ENCODE results near the gene HSF2BP.

DNA sequence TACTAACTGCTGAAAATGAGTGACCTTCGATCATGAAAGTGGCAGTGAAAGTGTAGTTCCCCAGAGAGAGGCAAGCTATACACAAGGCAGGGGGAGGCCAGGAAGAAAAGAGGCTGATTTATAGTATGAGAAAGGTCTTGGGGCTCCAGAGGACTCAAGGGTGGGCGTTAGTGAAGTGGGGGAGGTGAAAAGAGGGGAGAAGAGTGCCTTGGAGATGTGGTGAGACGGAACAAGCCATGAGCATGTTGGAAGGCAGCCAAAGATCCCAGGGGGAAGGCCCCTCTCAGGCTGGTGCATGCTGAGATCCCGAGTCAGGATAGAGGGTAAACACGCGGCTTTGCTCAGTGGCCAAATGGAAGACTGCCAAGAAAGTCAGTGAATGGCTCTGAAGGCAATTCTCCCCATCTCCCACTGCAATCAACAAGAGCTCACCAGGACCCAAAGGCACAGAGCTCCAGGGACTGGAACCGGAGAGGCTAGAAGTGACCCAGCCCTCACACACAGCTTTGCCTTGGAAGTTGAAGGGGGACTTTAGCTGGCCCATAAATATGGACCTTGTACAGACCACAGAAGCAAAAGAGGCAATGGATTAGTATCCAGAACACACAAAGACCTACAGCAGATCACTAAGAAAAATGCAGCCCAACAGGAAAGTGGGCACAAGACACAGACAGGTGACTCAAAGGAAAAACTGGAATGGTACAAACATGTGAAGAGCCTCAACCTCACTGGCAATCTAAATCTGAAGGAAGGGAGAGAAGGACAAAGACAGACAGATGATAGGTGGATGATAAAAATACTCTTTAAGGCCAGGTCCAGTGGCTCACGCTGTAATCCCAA is 49.6 kb downstream of the HSF2BP start:
- TF ChIP-seq POLR2A (IDR thresholded peaks at IDR 0.05), result no peak
- TF ChIP-seq, protein P1, sequence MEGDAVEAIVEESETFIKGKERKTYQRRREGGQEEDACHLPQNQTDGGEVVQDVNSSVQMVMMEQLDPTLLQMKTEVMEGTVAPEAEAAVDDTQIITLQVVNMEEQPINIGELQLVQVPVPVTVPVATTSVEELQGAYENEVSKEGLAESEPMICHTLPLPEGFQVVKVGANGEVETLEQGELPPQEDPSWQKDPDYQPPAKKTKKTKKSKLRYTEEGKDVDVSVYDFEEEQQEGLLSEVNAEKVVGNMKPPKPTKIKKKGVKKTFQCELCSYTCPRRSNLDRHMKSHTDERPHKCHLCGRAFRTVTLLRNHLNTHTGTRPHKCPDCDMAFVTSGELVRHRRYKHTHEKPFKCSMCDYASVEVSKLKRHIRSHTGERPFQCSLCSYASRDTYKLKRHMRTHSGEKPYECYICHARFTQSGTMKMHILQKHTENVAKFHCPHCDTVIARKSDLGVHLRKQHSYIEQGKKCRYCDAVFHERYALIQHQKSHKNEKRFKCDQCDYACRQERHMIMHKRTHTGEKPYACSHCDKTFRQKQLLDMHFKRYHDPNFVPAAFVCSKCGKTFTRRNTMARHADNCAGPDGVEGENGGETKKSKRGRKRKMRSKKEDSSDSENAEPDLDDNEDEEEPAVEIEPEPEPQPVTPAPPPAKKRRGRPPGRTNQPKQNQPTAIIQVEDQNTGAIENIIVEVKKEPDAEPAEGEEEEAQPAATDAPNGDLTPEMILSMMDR (IDR thresholded peaks at IDR 0.05), result no peak
